ENCODE data around the gene MAD2L2.

GRCh38 chr1:11725616-11726015 lies 44.7 kb upstream of the MAD2L2 start:
- TF ChIP-seq CTCF (conservative IDR thresholded peaks at IDR 0.05 in 1 of 2, IDR thresholded peaks at IDR 0.05 in 1 of 2; ENCODE audit: low read depth in 1 of 2, low read length in 2 of 2) (no peak), EZH2 (IDR thresholded peaks at IDR 0.05; ENCODE audit: low read length, missing control alignments) (no peak)

Data from fibroblast of lung (primary cell).